GM19025 (cell line): ENCODE data around the gene IL15.
A peak's percentile ranks its signal among the peaks of the same experiment; 100 is the strongest.
"Not testable (repeated sequence)": the region's sequence is repeated elsewhere in the genome, so short reads cannot be mapped to it uniquely, and the experiment has no call there.

Source experiments
- ATAC-seq: cut with Tn5 transposase; IDR thresholded peaks from one replicate; pipeline ENCODE4 v1.9.1; 2021; ENCODE audit warnings: mild to moderate bottlenecking, low read depth, moderate library complexity; ENCODE audit not compliant: unreplicated experiment

The IL15 gene

DNA sequence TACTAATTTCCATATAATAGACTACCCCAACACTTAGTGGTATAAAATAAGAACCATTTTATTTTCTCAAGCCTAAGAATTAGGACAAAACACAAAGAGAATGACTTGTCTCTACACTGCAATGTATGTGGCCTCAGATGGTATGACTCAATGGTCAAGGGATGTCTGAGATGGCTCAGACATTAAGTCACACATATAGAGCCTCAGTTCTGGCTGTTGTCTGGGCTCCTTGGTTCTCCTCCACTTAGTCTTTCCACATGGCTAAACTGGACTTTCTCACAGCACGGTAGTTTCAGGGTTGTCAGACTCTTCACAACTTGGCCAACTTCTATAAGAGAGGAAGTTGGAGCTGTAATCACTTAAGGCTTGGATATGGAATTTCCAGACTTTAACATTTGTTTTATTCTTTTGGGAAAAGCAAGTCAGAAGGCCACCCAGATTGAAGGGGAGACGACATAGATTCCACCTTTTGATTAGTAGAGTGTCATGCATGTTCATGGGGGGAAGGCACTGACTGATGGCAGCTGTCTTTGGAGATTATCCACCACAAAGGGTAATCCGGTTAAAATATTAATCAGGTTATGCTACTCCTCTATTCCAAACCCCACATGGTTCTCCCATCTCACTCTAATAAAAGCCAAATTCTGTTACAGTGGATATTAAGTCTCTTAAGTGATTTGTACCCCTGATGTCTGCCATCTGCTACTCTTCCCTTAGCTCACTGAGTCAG lies 9.4 kb downstream of the IL15 start:
- no peak for ATAC-seq

DNA sequence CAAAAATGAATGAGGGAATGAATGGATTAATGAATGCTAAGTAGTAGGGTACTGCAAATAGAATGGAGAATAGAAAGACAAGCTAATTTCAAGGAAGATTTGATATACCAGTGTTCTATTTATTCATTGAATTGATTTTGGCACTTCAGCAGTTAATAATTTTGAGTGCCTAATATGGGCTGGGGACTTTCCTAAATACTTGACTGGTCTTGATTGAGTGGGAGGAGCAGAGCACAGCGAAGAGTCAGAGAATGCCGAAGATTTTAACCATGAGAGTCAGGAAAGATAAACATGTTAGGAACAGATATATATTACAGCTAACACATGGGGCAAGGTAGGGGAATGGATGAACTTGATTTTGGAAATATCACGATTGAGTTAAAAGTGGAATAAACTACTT lies 10.6 kb downstream of the IL15 start:
- no peak for ATAC-seq

DNA sequence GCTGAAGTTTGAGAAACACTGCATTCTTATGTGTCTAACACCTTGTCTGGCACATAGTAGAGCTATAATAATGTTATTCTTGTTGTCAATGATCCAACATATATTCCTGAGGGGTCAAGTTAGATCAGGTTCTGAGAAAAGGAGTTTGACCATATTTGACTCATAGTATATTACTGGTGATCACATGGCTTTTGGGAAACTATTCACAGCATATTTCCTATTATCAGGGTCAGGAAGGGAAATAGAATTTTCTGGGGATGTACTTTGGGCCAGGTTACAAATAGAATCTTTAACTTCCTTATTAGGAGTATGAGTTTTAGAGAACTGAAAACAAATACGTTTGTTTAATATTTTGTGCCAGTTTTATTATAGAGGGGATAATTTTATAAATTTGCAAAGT lies 11.6 kb downstream of the IL15 start:
- ATAC-seq: no peak

DNA sequence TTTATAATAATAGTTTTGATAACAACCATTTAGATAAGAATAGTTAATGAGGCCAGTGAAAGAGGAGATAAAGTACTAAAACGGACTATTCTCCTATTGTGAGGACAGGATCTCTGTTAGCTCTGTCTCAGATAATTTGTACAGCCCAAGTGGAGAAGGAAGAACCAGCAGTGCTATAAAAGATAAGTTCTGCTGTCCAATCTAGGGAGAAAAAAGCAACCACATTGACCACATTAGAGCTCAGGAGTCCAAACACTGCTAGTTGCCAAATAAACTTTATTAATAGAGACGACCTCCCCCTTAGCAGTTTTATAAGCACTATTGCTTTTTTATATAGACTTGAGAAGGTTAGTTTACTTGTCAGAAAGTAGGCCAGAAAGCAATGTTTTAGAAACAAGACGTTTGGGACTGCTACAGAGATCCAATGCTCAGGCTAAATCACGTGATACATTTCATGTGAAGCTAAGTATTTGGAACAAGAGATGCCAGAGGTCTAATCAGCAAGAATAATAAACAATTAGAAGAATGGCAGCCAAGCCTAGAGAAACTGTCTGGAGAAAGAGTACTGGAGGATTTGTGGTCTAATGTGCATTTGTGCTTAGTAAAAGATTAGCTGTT lies 15.9 kb downstream of the IL15 start:
- ATAC-seq: no peak

DNA sequence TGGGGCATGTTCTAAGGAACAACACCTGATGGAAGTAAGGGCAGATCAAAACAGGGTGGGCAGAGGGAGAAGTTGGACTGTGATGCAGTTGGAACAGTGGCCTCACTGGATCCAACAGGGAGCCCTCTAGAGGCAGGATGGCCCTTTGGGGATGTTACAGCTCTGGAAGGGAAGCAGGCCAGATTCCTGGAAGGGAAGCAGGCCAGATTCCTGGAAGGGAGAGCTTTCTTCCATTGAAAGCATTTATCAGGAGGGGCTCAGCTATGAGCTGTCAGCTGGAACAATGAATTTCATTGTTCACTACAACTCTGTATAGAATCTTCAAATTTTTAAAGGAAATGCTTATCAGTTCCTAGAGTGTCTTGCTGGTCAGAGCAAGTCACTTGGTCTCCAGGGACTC lies 17.7 kb downstream of the IL15 start:
- no peak for ATAC-seq

DNA sequence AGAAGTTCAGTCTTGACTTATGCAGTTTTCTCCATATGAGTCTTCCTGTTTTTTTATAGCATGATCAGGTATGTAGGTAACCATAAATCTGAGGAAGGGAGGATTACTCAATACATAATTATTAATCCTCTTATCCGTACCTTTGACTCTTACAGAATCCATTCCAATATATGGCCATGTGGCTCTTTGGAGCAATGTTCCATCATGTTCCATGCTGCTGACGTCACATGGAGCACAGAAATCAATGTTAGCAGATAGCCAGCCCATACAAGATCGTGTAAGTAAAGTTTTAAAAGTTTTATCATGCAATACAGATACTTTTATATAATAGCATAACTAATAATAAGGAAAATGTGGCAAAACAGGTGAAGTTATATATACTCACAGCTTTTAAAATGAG lies 19.6 kb downstream of the IL15 start:
- no peak for ATAC-seq

DNA sequence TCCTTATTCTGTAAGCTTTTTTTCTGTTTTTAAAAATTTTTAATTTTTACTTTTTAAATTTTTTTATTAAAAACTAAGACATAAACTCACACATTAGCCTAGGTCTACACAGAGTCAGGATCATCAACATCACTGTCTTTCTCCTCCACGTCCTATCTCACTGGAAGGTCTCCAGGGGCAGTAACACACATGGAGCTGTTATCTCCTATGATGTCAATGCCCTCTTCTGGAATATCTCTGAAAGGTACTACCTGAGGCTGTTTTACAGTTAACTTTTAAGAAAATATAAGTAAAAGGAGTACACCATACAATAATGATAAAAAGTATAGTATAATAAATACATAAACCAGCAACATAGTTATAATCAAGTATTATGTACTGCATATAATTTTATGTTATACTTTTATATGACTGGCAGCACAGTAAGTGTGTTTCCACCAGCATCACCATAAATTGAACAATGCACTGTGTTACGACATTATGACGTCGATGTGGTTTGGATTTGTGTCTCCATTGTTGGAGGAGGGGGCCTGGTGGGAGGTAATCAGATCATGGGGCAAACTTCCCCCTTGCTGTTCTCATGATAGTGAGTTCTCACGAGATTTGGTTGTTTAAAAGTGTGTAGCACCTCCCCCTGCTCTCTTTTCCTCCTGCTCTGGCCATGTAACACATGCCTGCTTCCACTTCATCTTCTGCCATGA lies 21.3 kb downstream of the IL15 start:
- ATAC-seq: no peak

DNA sequence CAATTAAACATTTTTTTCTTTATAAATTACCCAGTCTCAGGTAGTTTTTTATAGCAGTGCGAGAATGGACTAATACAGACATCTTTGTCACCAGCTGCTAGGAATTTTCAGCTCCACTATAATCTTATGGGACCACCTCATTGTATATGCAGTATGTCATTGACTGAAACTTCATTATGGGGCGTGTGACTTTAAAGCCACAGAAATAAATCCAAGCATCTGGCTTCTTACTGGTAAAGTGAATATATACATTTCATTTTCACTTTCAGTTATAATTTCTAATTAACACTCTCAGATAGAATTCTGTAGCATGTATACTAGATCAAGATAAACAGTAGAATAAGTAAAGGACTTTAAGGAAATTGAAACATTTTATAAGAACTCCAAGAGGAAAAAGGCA lies 21.9 kb downstream of the IL15 start:
- no peak for ATAC-seq

DNA sequence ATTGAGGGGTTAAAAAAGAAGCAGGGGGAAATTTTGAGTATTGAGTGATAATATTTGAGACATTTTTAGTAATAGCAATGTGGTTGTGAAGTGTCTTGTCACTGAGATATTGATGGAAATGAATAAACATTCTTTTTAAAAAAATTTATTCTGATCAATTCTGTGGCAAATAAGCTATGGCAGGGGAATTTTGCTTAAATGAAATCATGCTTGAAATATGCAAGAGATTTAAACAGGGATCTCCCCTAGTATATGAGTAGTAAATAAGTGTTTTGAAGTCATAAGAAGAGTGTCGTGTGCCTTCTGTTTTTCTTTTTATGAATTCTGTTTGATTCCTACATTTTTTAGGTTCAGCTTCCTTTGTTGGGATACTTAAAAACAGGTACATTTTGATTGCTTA lies 23.2 kb downstream of the IL15 start:
- peak; percentile 42 for ATAC-seq

DNA sequence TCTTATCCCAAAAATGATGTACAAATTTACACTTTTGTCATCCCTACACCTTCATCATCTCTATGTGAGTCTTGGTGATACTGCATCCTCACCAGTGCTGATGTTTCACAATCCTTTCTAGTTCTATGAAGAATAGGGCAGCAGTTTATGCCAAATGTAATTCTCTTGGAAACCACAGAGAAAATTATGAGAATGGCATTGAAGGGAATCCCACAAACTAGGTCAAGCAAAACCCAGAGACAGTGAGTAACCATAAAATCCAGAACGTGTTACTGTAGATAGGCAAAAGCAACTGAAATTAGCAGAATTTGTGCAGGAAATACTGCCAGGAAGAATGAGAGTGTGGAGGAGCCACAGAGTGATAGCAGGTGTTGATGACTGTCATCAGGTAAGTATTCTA lies 24.5 kb downstream of the IL15 start:
- ATAC-seq: no peak

DNA sequence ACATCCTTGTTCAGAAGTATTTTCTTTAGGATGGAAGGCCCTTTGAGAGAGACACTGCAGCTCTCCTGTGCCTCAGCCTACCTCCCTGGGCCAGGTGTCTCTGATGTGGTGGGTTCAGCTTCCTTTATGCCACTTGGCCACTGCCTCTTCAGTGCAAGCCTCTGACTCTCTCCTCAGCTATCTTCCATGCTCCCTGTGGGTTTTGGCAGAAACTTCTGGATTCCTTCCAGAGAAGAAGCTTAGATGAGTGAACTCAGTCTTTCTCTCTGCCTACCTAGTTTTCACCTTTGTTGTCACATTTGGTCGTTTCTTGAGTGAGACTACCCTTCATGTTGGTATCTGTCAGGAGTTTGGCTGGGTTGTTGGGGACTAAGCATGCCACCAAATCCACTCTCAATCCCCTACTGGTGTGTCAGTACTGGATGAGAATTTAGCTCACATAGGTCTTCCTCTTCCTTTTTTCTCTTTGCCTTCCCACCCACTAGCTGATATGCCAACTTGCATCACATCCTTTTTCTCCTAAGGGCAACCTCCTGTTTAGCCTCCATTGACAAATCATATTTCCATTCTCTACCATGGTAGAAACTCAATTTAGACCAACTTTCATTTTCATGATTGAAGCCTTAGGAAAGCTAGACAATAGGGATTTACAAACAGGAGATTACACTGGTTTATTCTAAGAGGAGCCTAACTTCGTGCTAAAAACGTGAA lies 32.0 kb downstream of the IL15 start:
- ATAC-seq: no peak

DNA sequence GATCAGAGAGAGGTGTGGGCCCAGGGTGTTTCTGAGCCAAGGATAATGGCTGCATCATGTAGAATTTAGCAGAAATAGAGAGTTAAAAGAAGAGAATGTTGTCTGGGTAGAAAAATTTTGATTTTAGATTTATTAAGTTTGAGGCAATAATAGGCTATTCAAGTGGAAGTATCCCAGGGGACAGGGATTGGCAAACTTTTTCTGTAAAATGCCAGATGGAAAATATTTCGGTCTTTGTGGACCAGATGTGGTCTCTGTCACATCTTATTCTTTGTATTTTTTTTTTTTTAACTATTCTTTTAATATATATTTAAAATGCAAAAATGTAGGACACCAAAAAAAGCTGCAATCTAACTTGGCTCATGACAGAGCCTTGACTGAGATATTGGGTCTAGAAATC lies 33.1 kb downstream of the IL15 start:
- no peak for ATAC-seq

DNA sequence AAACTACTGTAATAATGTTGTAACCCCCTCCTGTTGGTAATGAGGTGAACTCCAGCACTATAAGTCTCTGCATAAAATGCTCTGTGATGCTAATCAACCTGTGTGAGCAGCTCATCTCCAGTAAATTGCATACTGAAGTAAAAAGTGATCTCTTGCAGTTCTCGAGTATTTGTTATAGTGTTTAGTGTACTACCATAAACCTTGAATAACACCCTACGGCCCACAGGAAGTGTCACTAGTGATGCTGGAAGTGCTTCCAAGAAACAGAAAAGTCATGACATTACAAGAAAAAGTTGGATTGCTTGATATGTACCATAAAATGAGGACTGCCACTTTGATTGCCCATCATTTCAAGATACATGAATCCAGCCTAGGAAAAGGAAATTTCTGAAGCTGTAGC lies 39.0 kb downstream of the IL15 start:
- ATAC-seq: no peak

DNA sequence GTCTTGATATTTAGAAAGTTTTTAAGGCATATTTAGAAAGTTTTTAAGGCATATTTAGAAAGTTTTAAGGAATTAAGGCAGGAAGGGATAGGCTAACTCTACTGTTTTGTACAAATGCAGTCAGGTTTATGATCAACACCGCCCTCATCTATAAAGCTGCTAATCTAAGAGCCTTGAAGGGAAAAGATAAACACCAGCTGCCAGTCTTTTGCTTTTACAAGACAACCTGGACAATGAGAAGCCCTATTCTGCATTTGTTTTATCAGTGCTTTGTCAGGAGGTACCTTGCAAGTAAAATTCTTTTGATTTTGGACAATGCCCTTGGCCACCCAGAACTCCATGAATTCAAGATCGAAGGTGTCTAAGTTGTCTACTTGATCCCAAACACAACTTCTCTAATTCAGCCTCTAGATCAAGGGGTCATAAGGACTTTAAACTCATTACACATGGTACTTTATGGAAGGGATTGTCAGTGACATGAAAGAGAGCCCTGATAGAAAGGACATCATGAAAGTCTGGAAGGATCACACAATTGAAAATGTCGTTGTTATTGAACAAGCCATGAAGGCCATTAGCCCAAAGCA lies 39.8 kb downstream of the IL15 start:
- ATAC-seq: no peak

DNA sequence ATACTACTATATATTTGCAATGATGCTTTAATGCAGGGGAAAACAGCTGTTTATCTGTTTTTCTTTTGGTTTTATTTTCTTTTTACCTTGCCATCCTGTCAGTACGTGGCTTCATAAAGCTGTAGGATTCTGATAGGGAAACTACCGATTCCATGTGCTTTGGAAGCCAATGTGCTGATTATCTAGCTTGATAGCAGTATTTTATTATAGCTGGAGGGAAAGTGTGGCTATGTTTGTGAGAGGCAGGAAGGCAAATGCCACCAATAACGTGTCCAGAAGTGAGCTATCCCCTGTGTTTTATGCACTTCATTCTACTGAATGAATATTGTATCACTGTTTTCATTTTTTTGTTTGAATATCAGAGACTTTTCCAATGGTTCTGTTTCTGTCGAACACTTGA lies 43.7 kb downstream of the IL15 start:
- ATAC-seq: no peak

DNA sequence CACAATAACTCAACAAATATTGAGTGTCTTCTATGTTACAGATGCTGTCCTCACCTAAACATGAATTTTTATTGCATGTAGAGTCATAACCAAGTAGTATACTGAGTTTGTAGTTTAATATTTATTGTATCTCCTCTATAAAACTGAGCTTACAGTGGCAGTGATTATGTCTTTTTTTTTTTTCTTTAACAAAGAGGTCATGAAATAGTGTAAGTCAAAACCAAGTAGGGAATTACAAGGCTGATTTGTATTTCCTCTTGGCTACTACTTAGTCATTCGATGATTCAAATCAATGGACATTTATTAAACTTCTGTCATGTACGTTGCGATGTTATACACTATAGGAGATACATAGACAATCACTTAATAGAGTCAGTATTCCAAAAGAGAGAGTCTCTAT lies 48.4 kb downstream of the IL15 start:
- no peak for ATAC-seq

DNA sequence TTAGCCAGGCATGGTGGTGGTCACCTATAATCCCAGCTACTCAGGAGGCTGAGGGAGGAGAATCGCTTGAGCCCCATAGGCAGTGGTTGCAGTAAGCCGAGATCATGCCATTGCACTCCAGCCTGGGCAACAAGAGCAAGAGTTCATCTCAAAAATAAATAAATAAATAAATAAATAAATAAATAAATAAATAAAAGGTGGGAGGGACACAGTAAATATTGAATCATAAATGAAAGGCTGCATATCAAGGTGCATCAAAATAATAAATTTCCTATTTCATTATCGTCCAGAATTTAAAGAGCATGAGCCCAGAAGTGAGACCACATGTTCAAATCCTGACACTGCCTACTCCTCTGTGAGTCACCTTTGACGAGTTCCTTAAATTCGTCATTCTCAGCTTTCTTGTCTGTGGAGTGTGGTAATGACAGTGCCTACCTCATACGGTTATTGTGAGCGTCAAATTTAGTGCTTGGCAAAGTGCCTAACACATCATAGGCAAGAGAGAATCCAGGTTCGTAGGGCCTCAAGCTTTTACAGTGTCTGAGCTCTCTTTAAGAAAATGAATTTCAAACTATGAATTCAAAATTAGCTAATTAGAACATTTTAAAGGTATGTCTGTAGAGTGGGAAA lies 49.9 kb downstream of the IL15 start:
- ATAC-seq: no peak

DNA sequence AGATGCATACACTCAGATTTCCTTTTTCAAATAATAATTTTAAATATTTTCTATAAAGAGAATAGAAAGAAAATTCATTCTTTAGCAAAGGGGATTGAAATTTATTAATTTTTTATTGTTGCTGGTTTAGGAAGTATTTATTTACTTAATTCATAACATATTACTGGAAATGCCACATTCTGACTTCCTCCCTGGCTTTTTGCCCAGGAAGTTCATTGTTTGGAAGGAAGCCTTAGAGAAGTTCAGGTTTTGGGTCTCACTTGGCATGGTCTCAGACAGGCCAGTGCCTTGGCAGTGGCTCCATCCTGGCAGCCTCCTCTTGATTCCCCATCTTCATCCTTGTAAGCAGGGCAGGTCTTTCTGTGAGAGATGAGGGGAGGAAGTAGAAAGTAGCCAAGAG lies 50.5 kb downstream of the IL15 start:
- ATAC-seq: no peak

DNA sequence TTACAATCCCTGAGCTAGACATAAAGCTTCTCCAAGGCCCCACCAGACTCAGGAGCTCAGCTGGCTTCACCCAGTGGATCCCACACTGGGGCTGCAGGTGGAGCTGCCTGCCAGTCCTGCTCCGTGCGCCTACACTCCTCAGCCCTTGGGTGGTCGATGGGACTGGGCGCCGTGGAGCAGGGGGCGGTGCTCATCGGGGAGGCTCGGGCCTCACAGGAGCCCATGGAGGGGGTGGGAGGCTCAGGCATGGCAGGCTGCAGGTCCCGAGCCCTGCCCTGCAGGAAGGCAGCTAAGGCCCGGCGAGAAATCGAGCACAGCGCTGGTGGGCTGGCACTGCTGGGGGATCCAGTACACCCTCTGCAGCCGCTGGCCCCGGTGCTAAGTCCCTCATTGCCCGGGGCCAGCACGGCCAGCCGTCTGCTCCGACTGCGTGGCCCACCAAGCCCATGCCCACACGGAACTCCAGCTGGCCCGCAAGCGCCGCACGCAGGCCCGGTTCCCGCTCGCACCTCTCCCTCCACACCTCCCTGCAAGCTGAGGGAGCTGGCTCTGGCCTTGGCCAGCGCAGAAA lies 53.4 kb downstream of the IL15 start:
- ATAC-seq: not testable (repeated sequence)

DNA sequence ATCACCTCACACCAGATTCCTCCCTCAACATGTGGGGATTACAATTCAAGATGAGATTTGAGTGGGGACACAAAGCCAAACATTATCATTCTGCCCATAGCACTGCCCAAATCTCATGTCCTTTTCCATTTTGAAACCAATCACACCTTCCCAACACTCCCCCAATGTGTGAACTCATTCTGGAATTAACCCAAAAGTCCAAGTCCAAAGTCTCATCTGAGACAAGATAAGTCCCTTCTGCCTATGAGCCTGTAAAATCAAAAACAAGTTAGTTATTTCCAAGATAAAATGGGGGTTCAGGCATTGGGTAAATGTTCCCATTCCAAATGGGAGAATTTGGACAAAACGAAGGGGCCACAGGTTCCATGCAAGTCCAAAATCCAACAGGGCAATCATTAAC lies 54.9 kb downstream of the IL15 start:
- not testable (repeated sequence) for ATAC-seq
